GM19324 (cell line): ENCODE data around the gene DACT1.

Experiments
- ATAC-seq: cut with Tn5 transposase; IDR thresholded peaks from one replicate; pipeline ENCODE4 v1.9.1; 2021; ENCODE audit warnings: mild to moderate bottlenecking, moderate library complexity; ENCODE audit not compliant: unreplicated experiment, low FRiP score

DACT1 gene

DNA sequence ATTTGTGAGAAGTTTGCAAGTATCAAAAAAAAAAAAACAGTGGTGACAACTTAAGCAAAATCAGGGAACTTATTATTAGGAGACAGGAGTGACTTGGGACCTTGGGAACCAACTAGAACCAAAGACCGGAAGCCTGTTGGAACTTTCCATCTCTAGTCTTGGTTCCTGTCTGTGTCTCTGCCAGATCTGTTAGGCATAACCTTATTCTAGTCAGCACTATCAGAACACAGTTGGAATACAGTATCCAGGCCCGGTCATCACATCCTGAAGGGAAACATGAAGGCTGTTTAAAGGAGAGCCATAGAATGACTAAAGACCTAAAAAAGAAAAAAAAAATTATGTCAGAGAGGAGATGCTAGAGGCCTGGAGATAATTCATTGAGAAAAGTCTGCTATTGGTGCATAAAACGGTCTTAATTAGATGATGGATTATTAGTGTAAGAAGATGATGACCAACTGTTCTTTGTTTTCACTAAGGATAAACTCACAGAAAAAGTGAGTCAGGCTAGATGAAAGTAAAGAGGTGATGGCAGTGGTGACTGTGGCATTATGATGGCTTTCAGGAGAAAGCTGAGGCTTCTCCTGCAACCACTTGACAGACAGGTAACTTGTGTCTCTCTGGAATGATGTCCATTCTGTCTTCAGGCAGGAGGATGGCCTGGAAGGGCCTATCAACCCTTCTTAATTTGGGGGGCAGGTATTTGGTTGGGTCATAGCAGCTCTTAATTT, 28.2 kb downstream of the DACT1 start:
- ATAC-seq = no peak

DNA sequence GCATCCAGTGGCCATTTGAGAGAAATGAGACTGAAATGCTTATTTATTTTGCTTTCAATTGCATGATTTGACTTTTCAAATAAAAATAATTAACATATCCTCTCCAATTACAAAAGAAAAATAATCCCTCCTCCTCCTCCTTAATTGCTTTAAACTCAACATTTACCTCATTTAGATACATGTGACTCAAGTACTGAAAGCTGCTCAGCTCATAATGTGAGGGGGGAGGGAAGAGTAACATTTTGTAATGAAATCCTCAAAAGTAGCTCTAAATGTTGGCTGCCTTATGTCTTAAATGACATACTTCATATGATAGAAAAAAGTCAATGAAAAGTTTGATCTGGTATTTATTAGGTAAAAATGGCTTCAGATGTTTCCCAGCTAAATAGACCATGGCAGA, 29.0 kb downstream of the DACT1 start:
- ATAC-seq = no peak

DNA sequence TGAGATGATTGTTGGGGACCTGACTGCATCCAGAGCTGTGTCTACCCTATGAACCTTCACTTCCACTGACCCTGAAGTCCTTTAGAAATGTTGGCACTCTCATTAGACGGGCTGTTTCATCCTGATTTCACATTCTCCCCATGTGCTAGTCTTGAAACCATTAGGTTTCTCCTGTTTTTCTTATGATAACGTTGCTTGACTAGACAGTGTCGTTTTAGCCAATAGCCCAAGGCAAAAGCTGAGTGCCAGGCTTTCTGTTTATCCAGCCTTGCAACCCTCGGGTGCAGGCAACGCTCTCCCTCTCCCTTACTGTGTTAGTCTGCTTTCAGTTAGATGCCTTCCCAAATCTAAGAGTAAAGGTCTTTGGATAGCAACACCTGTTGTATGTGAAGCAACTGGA, 30.1 kb downstream of the DACT1 start:
- ATAC-seq = no peak

DNA sequence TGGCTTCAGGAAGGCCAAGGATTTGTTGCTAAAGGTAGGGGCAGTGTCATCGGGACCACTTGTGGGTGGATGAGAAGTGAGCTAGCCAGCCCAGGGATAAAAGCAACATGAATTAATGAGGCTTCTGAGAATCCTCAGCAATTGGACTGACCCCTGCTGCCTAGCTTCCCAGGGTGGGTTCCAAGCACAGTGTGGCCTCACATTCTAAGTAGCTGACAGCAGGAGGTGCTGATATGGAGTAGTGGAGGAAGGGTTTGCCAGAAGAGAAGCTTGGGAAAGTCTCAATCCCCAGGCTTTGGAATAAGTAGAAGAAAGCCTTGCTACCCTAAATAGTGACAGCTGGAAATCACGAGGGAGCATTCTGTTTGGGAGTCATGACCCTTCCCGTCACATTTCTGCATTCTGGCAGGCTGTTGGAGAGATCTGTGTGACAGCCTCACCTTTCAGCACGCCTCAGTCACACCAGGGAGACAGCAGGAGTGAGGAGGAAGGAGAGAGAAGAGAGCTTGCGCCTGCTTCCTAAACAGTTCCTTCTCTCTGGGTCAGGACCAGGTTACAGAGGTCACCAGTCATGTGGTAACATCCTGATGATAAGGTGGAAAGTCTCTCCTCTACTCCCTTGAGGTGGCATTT, 31.2 kb downstream of the DACT1 start:
- ATAC-seq = no peak

DNA sequence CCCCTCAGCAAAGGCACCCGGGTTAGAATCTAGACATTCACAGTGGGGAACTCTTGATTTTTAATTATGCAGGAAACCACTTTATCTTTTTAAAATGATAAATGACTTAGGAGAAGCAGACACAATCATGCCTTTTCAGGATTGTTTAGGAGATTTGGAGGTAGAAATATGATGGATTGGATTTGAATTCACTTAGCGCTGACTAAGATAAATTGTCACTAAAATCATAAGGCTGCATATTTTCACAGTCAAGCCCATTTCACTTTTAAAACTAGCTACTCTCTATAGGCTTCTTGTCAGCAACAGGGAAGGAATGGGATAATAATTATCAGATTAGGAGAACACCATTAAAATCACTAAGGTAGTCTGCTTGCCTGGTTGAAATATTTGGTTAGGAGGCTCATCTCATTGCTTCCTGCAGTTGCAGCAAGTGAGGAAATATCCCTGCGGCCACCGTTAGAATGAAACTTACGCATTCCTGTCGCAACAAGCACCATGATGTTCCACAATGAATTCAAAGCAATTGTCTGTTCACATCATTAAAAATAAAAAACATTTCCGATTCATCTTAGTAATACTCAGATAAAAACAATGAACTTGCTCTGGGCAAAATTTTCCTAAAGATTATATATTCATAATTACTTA, 31.9 kb downstream of the DACT1 start:
- no peak for ATAC-seq

DNA sequence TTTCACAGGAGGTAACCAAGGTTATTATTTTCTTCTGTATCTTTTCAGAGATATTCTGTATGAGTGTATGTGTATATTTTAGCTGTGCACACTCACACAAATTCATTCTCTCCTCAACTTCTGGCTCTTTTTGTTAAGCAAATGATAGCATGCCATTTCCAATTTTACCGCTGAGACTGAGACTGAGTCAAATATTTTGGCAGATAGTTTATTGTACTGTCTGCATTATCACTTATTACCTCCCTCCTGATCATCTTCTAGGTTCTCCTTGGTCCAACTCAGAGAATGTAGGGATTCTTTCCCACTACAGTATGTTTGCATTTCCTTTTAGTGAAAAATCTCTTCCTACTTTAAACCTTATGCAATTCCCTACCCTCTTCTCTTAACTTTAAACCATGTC, 33.3 kb downstream of the DACT1 start:
- ATAC-seq = no peak

DNA sequence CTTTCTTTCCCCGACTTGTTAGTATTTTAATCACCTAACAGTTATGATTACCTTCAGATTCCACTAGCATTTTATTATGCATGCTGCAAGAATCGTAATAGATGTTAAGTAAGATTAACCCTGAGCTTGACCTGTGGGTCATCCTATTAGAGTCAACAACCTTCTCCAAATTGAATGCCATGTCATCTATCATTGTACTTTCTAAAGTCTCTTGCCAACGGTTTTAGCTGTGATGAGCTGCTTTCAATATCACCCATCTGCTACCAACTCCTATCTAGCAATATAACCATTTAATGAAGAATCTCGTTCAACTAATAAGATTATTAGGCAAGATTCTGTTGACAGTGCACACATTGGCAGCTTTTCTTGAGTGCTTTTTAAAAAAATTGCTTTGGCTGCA, 33.7 kb downstream of the DACT1 start:
- no peak for ATAC-seq

DNA sequence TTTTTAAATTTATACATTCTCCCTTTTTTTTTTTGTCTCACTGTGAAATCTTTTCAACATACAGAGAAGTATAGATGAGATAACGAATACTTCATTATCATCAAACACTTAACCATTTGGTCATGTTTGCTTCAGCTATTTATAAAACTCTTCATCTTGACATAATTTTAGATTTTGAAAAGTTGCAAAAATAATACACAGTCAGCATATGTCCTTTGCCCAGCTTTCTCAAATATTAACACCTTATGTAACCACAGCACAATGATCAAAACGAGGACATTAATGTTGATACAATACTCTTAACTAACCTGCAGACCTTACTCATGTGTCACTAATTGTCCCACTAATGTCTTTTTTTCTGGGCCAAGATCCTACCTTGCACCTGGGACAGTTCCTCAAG, 36.0 kb downstream of the DACT1 start:
- ATAC-seq = no peak

DNA sequence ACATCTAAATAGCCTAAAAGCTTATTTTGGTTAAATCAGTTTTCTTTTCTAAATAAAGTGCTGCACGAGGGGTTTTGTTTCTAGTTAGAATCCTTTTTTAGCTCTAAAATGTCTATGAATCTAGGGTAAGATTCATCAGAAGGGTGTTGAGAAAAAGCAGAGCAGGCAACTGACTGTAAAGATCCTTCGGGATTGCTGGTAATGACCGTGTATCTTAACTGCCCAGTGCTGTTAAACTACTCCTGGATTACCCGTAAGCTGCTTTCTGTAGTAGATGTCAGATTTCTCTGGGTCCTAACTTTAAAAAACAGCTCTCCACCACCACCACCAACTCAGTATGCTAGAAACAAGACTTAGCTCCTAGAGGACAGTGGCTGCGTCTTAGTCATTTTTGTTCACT, 39.2 kb downstream of the DACT1 start:
- ATAC-seq = no peak

DNA sequence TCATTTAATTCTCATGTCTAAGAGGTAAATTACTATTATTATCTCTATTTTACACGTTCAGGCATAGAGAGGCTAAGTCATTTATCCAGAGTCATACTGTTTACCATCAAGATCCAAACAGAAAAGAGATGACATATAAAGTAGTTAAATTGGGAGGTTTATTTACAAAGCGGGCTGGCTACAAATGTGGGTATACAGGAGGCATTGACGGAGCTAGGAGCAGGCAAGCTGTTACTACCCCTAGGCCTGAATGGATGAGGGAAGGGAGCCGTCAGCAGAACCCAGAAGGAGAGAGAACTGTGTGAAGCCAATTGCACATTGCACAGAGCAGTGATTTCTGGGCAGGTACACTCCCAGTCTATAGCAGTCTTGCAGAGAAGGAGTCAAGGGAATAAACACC, 39.8 kb downstream of the DACT1 start:
- no peak for ATAC-seq

DNA sequence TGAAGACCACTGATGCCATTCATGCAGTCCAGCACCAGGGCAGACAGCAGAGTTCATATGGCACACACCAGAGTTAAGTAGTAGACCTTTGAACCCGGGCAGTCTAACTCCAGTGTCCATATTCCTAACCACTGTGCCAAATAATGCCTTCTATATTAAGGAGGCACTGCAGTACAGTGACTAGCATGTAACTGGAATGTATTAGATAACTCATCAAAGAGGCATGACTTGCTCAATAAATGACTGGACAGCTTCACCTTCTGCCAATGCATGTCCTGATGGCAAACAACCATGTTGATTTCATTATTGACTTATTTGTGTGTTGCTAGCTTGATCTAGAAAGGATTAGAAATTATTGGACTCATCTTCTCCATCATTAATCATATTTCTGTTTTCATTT, 40.2 kb downstream of the DACT1 start:
- ATAC-seq = no peak

DNA sequence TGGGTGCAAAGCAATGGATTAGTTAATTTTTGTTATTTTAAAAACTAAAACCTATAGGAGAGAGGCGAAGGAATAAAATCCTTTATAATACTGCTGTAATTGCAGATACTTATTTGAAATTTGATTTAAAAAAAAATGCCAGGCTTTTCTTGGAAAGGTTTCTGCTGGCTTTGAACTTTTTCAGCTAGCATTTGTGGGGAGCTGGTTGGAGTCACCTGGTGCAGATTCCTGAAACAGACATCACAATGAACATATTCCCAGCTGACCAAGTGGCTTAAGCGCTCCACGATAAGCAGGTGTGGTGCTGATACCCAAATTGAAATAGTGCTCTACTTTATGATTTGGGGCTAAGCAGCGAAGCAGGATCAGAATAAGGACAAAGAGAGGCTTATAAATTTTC, 42.9 kb downstream of the DACT1 start:
- ATAC-seq = no peak

DNA sequence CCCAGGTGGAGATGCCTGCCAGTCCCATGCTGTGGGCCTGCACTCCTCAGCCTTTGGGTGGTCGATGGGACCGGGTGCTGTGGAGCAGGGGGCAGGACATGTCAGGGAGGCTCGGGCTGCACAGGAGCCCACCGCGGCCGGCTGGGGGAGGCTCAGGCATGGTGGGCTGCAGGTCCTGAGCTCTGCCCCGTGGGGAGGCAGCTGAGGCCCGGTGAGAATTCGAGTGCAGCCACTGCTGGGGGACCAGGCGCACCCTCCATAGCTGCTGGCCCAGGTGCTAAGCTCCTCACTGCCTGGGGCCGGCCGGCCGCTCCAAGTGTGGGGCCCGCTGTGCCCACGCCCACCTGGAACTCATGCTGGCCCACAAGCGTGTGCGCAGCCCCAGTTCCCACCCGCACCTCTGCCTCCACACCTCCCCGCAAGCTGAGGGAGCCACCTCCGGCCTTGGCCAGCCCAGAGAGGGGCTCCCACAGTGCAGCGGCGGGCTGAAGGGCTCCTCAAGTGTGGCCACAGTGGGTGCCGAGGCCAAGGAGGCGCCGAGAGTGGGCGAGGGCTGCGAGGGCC, 49.6 kb downstream of the DACT1 start:
- ATAC-seq = no peak

DNA sequence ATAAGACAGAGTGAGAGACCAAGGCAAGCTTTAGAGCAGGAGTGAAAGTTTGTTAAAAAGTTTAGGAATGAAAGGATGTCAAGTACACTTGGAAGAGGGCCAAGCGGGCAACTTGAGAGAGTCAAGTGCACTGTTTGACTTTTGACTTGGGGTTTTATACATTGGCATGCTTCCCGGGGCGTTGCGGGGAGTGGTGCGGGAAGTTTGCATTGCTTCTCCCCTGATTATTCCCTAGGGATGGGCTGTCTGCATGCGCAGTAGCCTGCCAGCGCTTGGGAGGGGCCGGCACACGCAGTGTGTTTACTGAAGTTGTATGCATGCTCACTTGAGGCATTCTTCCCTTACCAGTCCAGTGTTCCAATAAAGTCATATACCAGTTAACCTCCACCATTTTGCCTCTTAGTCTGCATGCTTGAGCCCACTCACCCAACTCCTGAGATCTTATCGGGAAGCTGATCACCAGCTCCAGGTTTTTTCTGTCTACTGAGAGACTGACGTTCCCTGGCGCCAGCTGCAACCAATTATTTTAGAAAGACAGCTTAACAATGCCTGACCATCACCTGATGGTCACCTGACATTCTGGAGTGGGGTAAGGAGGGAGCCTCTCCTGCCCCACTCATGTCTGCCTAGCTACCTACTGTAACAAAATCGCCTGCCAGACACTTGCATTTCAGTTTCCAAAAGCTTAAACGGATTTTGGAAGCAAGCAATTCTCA, 53.2 kb downstream of the DACT1 start:
- ATAC-seq = no peak

DNA sequence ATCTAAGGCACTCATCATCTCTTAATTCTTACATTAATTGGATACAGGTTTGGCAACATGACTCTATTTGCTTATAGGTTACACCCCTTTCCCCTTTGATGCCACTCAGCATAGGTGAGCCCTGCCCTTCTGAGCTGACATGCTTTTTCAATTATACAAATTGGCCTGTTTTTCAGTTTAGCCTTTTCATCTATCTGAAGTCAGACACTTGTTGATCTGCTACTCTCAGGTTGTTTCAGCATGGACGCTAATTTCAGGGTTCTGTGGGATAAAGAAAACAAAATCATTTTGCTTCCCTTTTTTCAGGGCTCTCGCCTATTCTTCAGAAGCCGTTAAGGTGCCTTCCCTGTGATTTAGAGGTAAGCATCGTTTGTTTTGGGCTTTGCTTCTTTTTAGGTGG, 55.3 kb downstream of the DACT1 start:
- ATAC-seq = no peak

DNA sequence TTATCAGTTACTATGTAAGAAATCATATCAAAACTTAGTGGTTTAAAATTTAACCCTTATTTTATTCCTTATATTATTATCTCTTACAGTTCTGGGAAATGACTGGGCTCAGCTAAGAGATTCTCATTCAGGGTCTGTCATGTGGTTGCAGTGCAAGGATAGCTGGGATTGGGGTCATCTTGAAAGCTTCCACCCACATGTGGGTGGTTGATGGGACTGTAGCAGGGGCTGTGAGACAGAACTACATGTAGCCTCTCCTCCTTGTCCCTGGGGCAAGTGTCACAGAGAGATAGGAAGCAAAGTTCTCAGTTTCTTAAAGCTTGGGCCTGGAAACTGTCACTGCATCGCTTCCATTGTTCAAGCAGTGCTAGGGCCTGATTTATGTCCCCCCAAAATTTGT, 57.8 kb downstream of the DACT1 start:
- ATAC-seq = no peak

DNA sequence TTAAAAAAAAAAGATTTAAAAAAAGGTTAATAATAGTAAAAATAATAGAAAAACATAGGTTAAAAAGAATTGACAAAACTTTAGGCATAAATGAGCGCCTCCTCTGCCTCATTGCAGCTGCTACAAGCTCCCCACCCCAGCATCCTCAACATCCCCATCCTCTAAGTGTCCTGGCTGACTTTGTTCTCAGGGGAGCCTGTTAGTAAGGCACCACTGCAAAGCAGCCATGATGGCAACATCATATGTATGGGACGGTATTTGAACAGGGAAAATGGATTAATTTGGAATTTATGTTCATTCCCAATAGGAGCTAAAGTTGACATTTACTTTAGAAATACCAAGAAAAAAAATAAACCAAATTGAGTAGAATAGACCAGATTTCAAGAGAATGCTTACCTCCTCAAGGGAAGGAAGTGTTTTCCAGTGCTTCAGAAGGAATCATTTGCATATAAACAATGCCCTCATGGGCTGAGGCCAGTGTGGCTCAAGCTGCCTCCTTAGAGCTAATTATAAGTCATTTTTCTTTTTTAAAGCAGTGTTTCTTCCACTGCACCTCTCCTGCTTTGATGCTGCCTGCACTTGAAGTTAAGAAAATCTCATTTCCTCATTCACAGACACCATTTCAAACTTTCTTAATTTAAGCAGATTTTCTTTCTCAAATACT, 59.6 kb downstream of the DACT1 start:
- no peak for ATAC-seq
